ENCODE data around the gene SLCO6A1.
"Not testable (repeated sequence)": the region's sequence is repeated elsewhere in the genome, so short reads cannot be mapped to it uniquely, and the experiment has no call there.

Gene SLCO6A1

GRCh38 chr5:102498271-102499034, at the start of gene SLCO6A1:
Gene SLCO6A1, minus strand, starts transcription at chr5:102499001. Its CDS starts 157 bp downstream, at chr5:102498844.
- no peak for FAIRE-seq

GRCh38 chr5:102547141-102548035, 48.6 kb upstream of the SLCO6A1 start:
- FAIRE-seq: no peak

- no peak for FAIRE-seq
These were observed 46.4 kb upstream of the SLCO6A1 start for GRCh38 chr5:102545175-102545574.

- no peak for FAIRE-seq
These were observed 43.3 kb upstream of the SLCO6A1 start for GRCh38 chr5:102542057-102542456.

GRCh38 chr5:102539996-102540728, 41.4 kb upstream of the SLCO6A1 start:
- no peak for FAIRE-seq

- no peak for FAIRE-seq
These were observed 40.8 kb upstream of the SLCO6A1 start for GRCh38 chr5:102539562-102539961.

- FAIRE-seq: no peak
These were observed 38.2 kb upstream of the SLCO6A1 start for GRCh38 chr5:102537011-102537410.

GRCh38 chr5:102536323-102536928, 37.6 kb upstream of the SLCO6A1 start:
- FAIRE-seq: peak; percentile 95

GRCh38 chr5:102532123-102532522, 33.3 kb upstream of the SLCO6A1 start:
- no peak for FAIRE-seq

GRCh38 chr5:102531506-102531905, 32.7 kb upstream of the SLCO6A1 start:
- FAIRE-seq: no peak

- FAIRE-seq: no peak
These were observed 30.6 kb upstream of the SLCO6A1 start for GRCh38 chr5:102529447-102529846.

- no peak for FAIRE-seq
These were observed 30.2 kb upstream of the SLCO6A1 start for GRCh38 chr5:102529031-102529430.

GRCh38 chr5:102528600-102528999, 29.8 kb upstream of the SLCO6A1 start:
- FAIRE-seq: no peak

- no peak for FAIRE-seq
These were observed 28.7 kb upstream of the SLCO6A1 start for GRCh38 chr5:102527547-102527946.

GRCh38 chr5:102523541-102524175, 24.9 kb upstream of the SLCO6A1 start:
- FAIRE-seq: no peak

- FAIRE-seq: no peak
These were observed 12.9 kb upstream of the SLCO6A1 start for GRCh38 chr5:102511666-102512065.

- not testable (repeated sequence) for FAIRE-seq
These were observed 7.4 kb downstream of the SLCO6A1 start for GRCh38 chr5:102491261-102491914.

GRCh38 chr5:102483736-102484135, 15.1 kb downstream of the SLCO6A1 start:
- FAIRE-seq: no peak

- FAIRE-seq: no peak
These were observed 17.6 kb downstream of the SLCO6A1 start for GRCh38 chr5:102481054-102481715.

GRCh38 chr5:102453716-102454115, 45.1 kb downstream of the SLCO6A1 start:
- FAIRE-seq: no peak

GRCh38 chr5:102451082-102451481, 47.7 kb downstream of the SLCO6A1 start:
- FAIRE-seq: no peak

All from A204.1 (cell line).